Parathyroid adenoma (tissue), 2 donors: Measurements from ENCODE around the gene ATP8B1.

Experiments
- H2AFZ ChIP-seq: fragments of 300-600 bp; sonication (generic); one replicate; pipeline ENCODE4 v1.7.0; 2017; ENCODE audit warnings: antibody characterized with exemption, mild to moderate bottlenecking
- H3K27ac ChIP-seq: fragments of 300-600 bp; sonication (generic); one replicate; pipeline ENCODE4 v1.7.0; 2017
- H3K27me3 ChIP-seq: fragments of 300-600 bp; sonication (generic); one replicate; pipeline ENCODE4 v1.7.0; 2017; ENCODE audit warnings: low read length; ENCODE audit not compliant: control insufficient read depth, insufficient read depth
- H3K36me3 ChIP-seq: fragments of 300-600 bp; sonication (generic); one replicate; pipeline ENCODE4 v1.7.0; 2017; ENCODE audit warnings: low read length; ENCODE audit not compliant: control insufficient read depth, insufficient read depth
- H3K4me1 ChIP-seq: fragments of 300-600 bp; sonication (generic); one replicate; pipeline ENCODE4 v1.7.0; 2017; ENCODE audit warnings: control low read depth
- H3K4me2 ChIP-seq: fragments of 300-600 bp; sonication (generic); one replicate; pipeline ENCODE4 v1.7.0; 2017; ENCODE audit warnings: low read length
- H3K4me3 ChIP-seq: fragments of 300-600 bp; sonication (generic); one replicate; pipeline ENCODE4 v1.7.0; 2017; ENCODE audit warnings: low read depth, low read length
- H3K79me2 ChIP-seq: fragments of 300-600 bp; sonication (generic); one replicate; pipeline ENCODE4 v1.7.0; 2017; ENCODE audit warnings: control low read depth
- H3K9ac ChIP-seq: fragments of 300-600 bp; sonication (generic); one replicate; pipeline ENCODE4 v1.7.0; 2017; ENCODE audit warnings: mild to moderate bottlenecking
- H3K9me3 ChIP-seq: fragments of 300-600 bp; sonication (generic); one replicate; pipeline ENCODE4 v1.7.0; 2017; ENCODE audit warnings: low read length; ENCODE audit not compliant: control insufficient read depth
- TF ChIP-seq, protein P1 (sequence below): fragments of 300-600 bp; sonication (generic); IDR thresholded peaks from one replicate; pipeline ENCODE4 v1.7.0; 2017; ENCODE audit warnings: antibody characterized with exemption, mild to moderate bottlenecking
- donor health status: primary hyperparathyroidism.

The ATP8B1 gene

DNA sequence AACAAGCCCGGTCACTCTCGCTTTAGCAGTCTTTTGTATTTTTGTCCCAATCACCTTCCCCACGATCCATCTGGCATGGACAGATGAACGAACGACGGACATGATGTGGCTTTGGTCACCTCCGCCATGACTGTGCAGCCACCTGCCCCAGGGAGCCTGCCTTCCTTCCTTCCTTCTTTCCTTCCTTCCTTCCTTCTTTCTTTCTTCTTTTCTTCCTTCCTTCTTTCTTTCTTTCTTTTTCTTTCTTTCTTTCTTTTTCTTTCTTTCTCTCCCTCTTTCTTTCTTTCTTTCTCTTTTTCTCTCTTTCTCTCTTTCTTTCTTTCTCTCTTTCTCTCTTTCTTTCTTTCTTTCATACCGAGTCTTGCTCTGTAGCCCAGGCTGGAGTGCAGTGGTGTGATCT is 39.0 kb downstream of the ATP8B1 start:
- Histone ChIP-seq H3K36me3 (no peaks in the 10 kb centered on the region), H3K9ac (no peak overlapping the region), H2AFZ (no peak overlapping the region), H3K9me3 (no peaks in the 10 kb centered on the region), H3K79me2 (peaks cover 18% of the 10 kb centered on the region), H3K4me1 (peaks cover 6% of the 10 kb centered on the region), H3K4me2 (no peak overlapping the region), H3K27ac (no peak overlapping the region), H3K4me3 (no peak overlapping the region), H3K27me3 (no peaks in the 10 kb centered on the region)
- TF ChIP-seq, protein P1, sequence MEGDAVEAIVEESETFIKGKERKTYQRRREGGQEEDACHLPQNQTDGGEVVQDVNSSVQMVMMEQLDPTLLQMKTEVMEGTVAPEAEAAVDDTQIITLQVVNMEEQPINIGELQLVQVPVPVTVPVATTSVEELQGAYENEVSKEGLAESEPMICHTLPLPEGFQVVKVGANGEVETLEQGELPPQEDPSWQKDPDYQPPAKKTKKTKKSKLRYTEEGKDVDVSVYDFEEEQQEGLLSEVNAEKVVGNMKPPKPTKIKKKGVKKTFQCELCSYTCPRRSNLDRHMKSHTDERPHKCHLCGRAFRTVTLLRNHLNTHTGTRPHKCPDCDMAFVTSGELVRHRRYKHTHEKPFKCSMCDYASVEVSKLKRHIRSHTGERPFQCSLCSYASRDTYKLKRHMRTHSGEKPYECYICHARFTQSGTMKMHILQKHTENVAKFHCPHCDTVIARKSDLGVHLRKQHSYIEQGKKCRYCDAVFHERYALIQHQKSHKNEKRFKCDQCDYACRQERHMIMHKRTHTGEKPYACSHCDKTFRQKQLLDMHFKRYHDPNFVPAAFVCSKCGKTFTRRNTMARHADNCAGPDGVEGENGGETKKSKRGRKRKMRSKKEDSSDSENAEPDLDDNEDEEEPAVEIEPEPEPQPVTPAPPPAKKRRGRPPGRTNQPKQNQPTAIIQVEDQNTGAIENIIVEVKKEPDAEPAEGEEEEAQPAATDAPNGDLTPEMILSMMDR = no peak

DNA sequence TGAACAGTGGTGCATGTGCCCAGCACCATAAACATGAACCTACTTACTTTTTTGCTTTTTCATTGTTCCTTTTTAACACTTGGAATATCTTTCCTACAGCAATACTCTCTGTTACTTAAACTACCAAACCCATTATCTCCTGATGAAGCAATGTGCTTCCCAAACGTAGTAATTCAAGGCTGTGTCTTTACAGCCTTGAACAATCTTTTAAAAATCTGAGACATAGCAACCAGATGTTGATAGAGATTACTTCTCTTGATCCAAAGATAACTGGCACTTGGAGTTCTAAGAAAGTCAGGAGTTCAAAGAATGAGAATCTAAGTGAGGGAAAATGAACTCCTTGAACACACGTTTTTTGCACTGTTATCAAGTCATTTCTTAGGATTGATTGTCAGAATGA is 40.4 kb downstream of the ATP8B1 start:
- TF ChIP-seq, protein P1 = no peak
- no peaks in the 10 kb centered on the region for H3K36me3 ChIP-seq
- H3K79me2 ChIP-seq = peaks cover 13% of the 10 kb centered on the region
- H3K4me1 ChIP-seq = peaks cover 2% of the 10 kb centered on the region
- H3K9me3 ChIP-seq = no peaks in the 10 kb centered on the region
- H2AFZ ChIP-seq = no peak overlapping the region
- H3K4me3 ChIP-seq = no peak overlapping the region
- no peaks in the 10 kb centered on the region for H3K27me3 ChIP-seq
- H3K4me2 ChIP-seq = no peak overlapping the region
- no peak overlapping the region for H3K9ac ChIP-seq
- no peak overlapping the region for H3K27ac ChIP-seq

DNA sequence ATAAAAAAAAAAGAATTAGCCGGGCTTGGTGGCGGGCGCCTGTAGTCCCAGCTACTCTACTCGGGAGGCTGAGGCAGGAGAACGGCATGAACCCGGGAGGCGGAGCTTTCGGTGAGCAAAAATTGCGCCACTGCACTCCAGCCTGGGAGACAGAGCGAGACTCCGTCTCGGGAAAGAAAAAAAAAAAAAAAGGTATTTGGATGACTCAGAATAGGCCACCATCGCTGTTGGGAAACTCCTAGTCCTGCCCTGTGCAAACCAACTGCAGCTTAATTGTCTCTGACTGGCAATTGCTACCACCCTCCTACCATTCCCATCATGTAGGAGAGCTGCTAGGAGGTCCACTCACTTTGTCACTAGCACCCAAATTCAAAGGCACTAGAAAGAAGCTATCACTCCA is 43.5 kb downstream of the ATP8B1 start:
- Histone ChIP-seq H3K9ac (no peak overlapping the region), H3K9me3 (no peaks in the 10 kb centered on the region), H3K4me3 (no peak overlapping the region), H3K27ac (no peak overlapping the region), H3K36me3 (no peaks in the 10 kb centered on the region), H3K79me2 (peaks cover 4% of the 10 kb centered on the region), H3K27me3 (no peaks in the 10 kb centered on the region), H3K4me2 (no peak overlapping the region), H2AFZ (no peak overlapping the region), H3K4me1 (peaks cover 5% of the 10 kb centered on the region)
- TF ChIP-seq, protein P1 = no peak

DNA sequence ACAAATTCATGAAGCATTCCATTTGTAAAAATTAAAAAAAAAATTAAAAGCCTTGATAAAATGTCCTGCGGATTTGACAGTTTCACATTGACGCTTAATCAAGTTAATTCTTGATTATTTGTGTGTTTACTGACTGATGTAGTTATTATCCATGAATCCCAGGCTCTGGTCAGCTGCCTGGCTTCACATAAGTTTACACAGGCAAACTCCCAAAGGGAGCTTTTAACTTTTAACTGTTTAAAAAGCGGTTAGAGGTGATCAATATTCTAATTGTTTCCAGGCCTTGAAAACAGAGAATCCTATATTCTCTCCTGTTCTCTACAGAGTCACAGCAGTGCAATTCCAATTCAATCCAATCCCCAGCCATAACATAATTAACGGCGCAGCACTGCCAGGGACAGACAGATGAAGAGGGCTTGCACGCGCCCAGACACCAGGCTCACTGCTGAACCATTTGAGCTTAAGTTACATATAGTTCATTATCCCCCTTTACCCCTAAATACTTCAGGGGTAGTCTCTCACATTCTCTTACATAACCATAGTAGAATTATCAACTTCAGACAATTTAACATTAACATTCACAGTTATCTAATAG is 47.5 kb downstream of the ATP8B1 start:
- Histone ChIP-seq H3K36me3 (no peaks in the 10 kb centered on the region), H3K27ac (no peak overlapping the region), H3K79me2 (no peaks in the 10 kb centered on the region), H2AFZ (no peak overlapping the region), H3K4me2 (no peak overlapping the region), H3K4me1 (peaks cover 3% of the 10 kb centered on the region), H3K4me3 (no peak overlapping the region), H3K27me3 (no peaks in the 10 kb centered on the region), H3K9me3 (no peaks in the 10 kb centered on the region), H3K9ac (no peak overlapping the region)
- TF ChIP-seq, protein P1 = no peak
